Effector memory CD4-positive, alpha-beta T cell (primary cell): ENCODE measurements around the gene IZUMO4.

Experiments used
- DNase-seq, 3 donors: peaks; one replicate each; pipeline ENCODE4 v3.0.0-alpha.2; 2020
- H3K27ac ChIP-seq: 2 replicates; pipeline ENCODE4 v1.7.0; 2013; ENCODE audit warnings: mild to moderate bottlenecking, low read length, moderate library complexity; ENCODE audit not compliant: insufficient read depth, poor library complexity, severe bottlenecking
- H3K27me3 ChIP-seq: replicated peaks from 2 replicates; pipeline ENCODE4 v1.7.0; 2013; ENCODE audit warnings: mild to moderate bottlenecking, low read length; ENCODE audit not compliant: insufficient read depth, control insufficient read depth, poor library complexity, severe bottlenecking
- H3K36me3 ChIP-seq: 2 replicates; pipeline ENCODE4 v1.7.0; 2013; ENCODE audit warnings: mild to moderate bottlenecking, low read length, moderate library complexity; ENCODE audit not compliant: control insufficient read depth, insufficient read depth
- H3K4me1 ChIP-seq: 2 replicates; pipeline ENCODE4 v1.7.0; 2013; ENCODE audit warnings: low read length, mild to moderate bottlenecking; ENCODE audit not compliant: control insufficient read depth, insufficient read depth, poor library complexity, severe bottlenecking
- H3K4me3 ChIP-seq: 2 replicates; pipeline ENCODE4 v1.7.0; 2013; ENCODE audit warnings: low read length, low read depth, mild to moderate bottlenecking; ENCODE audit not compliant: insufficient read depth, poor library complexity, severe bottlenecking
- H3K9me3 ChIP-seq: 2 replicates; pipeline ENCODE4 v1.7.0; 2013; ENCODE audit warnings: mild to moderate bottlenecking, low read length, moderate library complexity; ENCODE audit not compliant: control insufficient read depth

The IZUMO4 gene

GRCh38 chr19:2051773-2052704 is 44.7 kb upstream of the IZUMO4 start:
- H3K27me3 ChIP-seq = no peaks in the 10 kb centered on the region
- peak overlapping the region; percentile 87 for H3K27ac ChIP-seq
- DNase-seq = peak; percentile 48 to 55 (median 52)
- H3K9me3 ChIP-seq = no peaks in the 10 kb centered on the region
- H3K36me3 ChIP-seq = peaks cover 23% of the 10 kb centered on the region
- peaks cover 62% of the 10 kb centered on the region for H3K4me1 ChIP-seq
- peak overlapping the region; percentile 25 for H3K4me3 ChIP-seq

DNA sequence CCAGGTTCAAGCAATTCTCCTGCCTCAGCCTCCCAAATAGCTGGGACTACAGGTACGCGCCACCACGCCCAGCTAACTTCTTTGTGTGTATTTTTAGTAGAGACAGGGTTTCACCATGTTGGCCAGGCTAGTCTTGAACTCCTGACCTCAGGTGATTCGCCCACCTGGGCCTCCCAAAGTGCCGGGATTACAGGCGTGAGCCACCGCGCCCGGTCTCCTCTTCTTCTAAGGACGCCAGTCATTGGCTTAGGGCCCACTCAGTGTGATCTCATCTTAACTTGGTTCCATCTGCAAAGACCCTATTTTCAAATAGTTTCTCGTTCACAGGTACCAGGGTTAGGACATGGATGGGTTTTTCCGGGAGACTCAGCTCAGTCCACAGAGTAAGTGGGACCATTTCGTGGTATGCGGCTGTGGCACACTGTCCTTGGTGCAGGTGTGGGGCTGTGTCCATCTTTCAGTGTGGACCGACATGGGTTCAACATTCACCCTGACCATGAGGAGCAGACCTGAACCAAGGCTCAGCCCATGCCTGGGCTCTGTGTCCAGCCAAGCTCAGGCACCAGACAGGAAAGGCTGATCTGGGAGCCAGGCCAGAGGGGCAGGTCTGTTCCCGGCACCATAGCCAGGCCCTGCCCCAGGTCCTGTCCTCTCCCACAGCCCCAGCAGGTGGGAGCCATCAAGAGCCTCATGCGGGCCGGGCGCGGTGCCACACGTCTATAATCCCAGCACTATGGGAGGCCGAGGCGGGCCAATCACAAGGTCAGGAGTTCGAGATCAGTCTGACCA is 42.9 kb upstream of the IZUMO4 start:
- H3K36me3 ChIP-seq = peaks cover 9% of the 10 kb centered on the region
- H3K27ac ChIP-seq = no peak overlapping the region
- H3K4me1 ChIP-seq = peaks cover 62% of the 10 kb centered on the region
- H3K9me3 ChIP-seq = no peaks in the 10 kb centered on the region
- H3K4me3 ChIP-seq = no peak overlapping the region
- H3K27me3 ChIP-seq = no peaks in the 10 kb centered on the region
- no peak for DNase-seq

DNA sequence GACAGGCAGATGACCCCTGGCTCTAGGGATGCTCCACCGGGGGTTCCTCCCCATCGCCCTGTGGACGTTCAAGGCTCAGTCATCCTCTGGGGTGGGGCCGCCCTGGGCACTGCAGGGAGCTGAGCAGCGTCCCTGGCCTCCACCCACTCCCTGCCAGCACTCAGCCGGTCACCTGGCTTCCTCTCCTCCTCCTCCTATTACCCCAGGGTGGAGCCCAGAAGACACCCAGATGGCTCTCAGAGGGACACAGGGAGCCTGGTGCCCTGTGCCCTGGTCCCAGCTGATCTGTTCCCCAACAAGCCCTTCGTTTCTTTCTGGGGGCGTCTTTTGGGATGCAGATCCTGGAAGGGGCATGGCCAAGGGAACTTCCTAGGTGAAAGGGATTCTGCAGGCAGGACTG is 42.0 kb upstream of the IZUMO4 start:
- H3K4me1 ChIP-seq = peaks cover 63% of the 10 kb centered on the region
- H3K27ac ChIP-seq = peak overlapping the region; percentile 37
- H3K27me3 ChIP-seq = no peaks in the 10 kb centered on the region
- H3K36me3 ChIP-seq = peaks cover 4% of the 10 kb centered on the region
- DNase-seq = no peak
- no peak overlapping the region for H3K4me3 ChIP-seq
- H3K9me3 ChIP-seq = no peaks in the 10 kb centered on the region

DNA sequence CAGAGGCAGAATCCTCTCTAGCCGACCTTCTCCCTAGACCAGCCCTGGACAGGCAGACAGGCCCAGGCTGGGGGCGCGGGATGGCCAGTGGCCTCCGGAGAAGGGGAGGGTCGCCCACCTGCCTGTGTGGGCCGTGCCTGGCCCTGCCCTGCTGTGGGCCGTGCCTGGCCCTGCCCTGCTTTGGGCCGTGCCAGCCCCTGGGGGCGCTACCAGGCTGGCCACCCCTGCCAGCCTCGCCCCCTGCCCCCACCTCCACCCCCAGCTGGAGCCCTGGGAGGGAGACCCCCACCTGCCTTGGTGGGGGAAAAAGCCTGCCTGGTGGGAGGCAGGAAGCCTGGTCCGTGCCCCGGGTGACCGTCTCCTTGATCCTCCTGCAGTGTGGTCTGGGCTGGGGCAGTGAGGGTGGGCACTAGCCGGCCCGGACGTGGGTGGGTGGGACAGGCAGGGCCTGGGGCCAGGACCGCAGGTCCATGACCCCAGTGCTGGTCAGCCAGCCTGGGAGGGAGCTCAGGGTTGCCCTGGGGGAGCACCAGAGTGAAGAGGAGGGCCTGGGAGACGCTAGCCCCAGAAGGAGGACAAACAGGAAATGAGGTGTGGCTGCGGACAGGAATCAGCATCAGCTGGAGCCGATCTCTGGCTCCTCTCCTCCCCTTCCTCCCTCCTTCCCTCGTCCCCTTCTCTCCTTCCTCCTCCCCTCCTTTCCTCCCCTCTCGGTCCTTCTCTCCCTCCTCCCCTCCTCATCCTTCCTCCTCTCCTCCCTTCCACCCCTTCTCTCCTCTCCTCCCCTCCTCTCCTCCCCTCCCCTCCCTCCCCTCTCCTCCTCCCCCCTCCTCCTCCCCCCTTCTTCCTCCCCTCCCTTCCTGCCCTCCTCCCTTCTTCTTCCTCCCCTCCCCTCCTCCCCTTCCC is 40.5 kb upstream of the IZUMO4 start:
- Histone ChIP-seq H3K36me3 (no peaks in the 10 kb centered on the region), H3K27ac (peak overlapping the region; percentile 75), H3K4me3 (peak overlapping the region; percentile 22), H3K9me3 (no peaks in the 10 kb centered on the region), H3K27me3 (no peaks in the 10 kb centered on the region), H3K4me1 (peaks cover 72% of the 10 kb centered on the region)
- no peak for DNase-seq

DNA sequence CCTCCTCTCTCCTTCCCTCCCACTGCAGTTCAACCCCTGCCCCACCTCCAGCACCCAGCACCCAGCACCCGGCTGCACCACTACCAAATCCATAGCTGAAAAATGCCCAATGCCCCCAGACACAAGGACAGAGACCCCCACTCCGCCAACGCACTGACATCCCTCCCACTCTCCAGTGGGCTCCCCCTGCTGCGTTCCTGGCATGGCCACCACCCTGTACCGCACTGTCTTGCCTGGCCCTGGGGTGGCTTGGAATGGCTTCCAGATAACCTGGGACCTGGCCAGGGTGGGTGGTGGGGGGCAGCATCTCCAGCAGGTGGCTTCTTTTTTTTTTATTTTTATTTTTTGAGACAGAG is 39.9 kb upstream of the IZUMO4 start:
- H3K27ac ChIP-seq = peak overlapping the region; percentile 75
- H3K27me3 ChIP-seq = no peaks in the 10 kb centered on the region

GRCh38 chr19:2057484-2058469 is 38.9 kb upstream of the IZUMO4 start:
- Histone ChIP-seq H3K9me3 (no peaks in the 10 kb centered on the region), H3K27me3 (no peaks in the 10 kb centered on the region), H3K27ac (peak overlapping the region; percentile 75), H3K4me1 (peaks cover 65% of the 10 kb centered on the region), H3K4me3 (no peak overlapping the region), H3K36me3 (no peaks in the 10 kb centered on the region)
- DNase-seq = no peak

More for the DNA sequence above, 39.9 kb upstream of the IZUMO4 start:
- DNase-seq = no peak
- no peaks in the 10 kb centered on the region for H3K9me3 ChIP-seq
- peak overlapping the region; percentile 22 for H3K4me3 ChIP-seq
- H3K36me3 ChIP-seq = no peaks in the 10 kb centered on the region
- H3K4me1 ChIP-seq = peaks cover 67% of the 10 kb centered on the region

- Histone ChIP-seq H3K27ac (peak overlapping the region; percentile 96), H3K4me1 (peaks cover 64% of the 10 kb centered on the region), H3K27me3 (no peaks in the 10 kb centered on the region), H3K4me3 (no peak overlapping the region), H3K36me3 (no peaks in the 10 kb centered on the region), H3K9me3 (no peaks in the 10 kb centered on the region)
- no peak for DNase-seq
These were observed 37.9 kb upstream of the IZUMO4 start for GRCh38 chr19:2058570-2059421.

DNA sequence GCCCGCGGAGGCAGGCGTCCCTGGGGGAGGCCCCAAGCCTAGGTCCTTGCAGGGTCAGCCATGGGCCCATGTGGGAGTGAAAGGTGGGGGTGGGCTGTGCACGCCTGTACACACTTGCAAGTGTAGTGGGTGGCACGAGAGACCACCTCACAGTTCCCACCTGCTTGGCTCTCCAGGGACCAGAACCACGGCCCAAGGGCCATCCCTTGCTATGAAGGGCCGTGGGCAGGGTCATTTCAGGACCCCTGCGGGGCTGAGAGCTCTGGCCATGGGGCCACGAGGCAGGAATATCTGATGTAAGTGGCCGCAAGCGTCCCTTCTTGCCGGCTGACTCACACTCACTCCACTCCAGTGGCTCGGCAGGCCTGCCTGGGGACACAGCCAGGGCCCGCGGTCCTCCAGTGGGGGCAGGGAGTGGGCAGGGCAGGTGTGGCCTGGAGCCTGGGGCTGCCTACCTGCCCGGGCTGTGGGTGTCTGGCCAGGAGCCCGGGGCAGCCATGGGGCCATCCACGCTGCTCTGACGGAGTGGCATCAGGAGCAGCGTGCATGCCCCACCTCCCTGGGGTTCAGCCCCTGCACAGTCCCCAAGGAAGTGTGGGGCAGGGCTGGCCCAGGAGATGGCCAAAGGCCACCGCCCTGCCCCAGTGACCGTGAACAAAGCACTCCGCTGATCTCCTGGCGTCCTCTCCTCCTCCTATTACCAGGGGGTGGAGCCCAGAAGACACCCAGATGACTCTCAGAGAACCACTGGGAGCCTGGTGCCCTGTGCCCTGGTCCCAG is 37.1 kb upstream of the IZUMO4 start:
- no peak for DNase-seq
- Histone ChIP-seq H3K27ac (peak overlapping the region; percentile 96), H3K27me3 (no peaks in the 10 kb centered on the region), H3K9me3 (no peaks in the 10 kb centered on the region), H3K36me3 (no peaks in the 10 kb centered on the region), H3K4me1 (peaks cover 64% of the 10 kb centered on the region), H3K4me3 (no peak overlapping the region)
